Measurements from ENCODE around the gene LALBA.
"Not testable (repeated sequence)": the region's sequence is repeated elsewhere in the genome, so short reads cannot be mapped to it uniquely, and the experiment has no call there.

LALBA gene

DNA sequence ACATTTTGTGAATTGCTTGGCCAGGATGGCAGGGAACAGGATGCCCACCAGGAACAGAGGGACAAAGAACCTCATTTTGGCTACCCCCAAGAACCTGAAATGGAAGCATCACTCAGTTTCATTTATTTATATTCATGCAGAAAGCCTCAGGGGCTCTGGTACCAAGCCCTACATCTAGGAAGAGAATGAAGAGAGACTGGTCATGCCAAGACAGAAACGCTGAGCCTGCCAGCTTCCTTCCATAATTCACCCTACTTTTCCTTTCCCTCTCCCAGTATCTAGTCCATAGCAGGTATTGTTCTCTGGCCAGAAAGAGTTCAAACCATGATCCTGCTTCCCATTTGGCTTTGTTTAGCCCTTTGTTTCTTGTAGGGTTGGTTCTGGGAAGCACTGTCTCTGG, at the start of gene LALBA:
Gene LALBA, minus strand, starts transcription at position 101 of the 400 bp plus-strand sequence. Its CDS starts 26 bp downstream, at position 75.
- DNase-seq (ENCODE audit: low spot score): no peak

DNA sequence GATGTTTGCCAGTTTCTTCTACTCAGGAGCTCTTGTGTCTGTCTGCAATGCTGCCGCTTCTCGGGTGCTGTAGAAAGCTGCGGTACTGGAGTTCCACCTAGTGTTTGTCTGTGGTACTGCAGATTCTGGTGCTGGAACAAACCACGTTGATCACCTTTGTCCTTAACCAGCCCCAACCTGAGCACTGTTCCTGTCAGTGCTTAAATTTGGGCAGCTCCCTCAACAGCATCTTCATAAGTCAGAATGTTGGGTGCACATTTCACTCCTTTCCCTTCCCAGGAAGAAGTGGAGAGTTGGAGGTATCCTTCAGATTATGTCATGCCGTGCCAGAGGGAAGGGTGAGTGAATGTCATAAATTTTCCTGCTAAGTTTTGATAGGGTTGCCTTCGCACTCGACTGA, 48.7 kb upstream of the LALBA start:
- DNase-seq (ENCODE audit: low spot score): peak; percentile 75

DNA sequence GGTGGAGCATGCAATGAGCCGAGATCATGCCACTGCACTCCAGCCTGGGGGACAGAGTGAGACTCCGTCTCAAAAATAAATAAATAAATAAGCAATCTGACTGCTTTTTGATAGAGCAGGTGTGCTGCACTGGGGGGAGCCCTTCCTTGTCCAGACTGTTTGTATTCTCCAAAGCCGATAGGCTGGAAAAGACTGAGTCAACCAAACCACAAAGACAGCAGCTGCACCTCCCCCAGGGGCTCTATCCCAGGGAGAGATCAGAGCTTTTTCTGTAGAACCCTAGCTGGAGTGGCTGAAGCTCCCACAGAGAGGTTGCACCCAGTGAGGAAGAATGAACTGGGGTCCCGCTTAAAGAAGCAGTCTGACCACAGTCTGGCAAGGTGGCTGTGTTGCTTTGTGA, 45.8 kb upstream of the LALBA start:
- peak; percentile 49 for DNase-seq (ENCODE audit: low spot score)

DNA sequence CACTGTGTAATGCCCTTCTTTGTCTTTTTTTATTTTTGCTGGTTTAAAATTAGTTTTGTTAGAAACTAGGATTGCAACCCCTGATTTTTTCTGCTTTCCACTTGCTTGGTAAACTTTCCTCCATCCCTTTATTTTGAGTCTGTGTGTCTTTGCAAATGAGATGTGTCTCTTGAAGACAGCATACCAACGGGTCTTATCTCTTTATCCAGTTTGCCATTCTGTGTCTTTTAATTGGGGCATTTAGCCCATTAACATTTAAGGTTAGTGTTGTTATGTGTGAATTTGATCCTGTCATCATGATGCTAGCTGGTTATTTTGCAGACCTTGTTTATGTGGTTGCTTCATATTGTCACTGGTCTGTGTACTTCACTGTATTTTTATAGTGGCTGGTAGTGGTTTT, 43.5 kb upstream of the LALBA start:
- DNase-seq (ENCODE audit: low spot score): no peak

DNA sequence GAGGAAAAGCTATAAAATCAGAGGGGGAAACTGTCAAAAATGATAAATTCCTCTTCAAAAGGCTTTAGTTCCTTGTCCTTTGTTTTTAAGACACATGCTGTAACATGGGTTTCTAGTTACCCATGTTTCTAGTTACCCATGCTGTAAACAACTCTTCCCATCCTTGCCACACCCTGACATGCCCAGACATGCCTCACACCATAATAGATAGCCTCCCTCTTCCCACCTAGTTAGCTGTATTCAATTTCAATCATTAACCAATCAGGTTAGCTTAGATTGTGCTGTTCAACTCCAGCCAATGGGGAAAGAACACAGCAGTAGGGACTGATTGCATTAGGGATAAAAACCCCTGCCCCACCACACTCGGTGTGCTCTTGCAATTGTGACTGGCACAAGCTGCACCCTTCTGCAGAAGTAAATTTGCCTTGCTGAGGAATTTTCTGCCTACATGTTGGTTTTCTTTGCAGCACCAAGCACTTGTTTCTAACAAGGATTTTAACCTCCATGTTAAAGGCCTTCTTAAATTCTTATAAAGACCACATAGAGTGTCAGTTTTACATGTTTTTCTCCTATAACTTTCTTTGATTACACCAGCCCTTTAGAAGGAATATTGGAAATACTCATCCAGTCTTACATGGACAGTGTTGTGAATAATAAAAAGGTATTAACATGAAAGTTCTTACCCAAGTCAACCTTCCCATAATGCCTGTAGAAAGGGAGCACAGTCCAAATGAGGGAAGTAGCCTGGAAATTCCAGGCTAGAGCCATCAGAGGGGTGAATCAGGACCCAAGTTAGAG, 32.5 kb upstream of the LALBA start:
- DNase-seq (ENCODE audit: low spot score): peak; percentile 6

DNA sequence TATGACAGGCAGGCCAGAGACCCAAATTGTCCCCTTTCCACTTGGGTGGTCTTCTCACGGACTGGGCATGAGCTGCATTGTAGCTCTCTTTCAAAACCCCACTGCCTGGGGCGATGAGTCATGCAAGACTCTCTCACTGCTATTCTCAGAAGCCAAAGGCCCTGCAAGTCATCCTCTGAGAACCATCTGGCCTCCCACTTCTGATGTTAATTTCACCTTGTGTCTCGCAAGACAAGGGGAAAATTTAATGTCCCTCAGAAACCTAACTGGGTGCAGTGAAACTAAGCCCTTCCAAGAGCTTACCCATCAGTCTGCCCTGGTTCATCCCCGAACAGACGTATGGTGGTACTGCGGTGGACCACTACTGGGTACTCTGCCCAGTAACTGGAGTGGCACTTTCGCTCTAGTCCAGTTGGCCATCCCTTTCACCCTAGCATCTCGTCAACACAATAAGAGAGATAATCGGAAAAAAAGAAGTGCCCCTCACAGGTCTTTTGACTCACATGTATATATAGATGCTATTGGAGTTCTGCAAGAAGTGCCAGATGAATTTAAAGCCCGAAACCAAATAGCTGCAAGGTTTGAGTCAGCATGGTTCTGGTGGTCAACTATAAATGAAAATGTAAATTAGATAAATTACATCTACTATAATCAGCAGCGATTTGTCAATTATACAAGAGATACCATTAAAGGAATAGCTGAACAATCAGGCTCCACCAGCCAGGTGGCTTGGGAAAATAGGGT, 31.3 kb upstream of the LALBA start:
- DNase-seq (ENCODE audit: low spot score): peak; percentile 9

DNA sequence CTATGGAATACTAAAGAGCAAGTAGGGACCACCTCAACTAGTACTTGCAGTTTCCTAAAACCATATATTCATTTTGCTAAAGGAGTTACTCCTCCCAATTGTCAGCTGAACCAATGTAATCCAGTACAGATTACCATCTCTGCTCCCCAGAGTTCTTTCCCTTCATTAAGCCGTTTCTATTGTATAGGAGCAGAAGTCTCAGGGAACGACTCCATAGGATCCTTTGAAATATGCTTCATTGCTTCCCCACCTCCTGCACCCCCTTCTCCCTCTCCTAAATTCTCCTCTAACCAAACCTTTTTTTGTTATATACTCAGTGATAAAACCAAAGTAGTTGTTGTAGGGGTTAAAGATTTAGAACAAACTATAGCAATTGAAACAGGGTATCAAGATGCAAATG, 30.7 kb upstream of the LALBA start:
- no peak for DNase-seq (ENCODE audit: low spot score)

DNA sequence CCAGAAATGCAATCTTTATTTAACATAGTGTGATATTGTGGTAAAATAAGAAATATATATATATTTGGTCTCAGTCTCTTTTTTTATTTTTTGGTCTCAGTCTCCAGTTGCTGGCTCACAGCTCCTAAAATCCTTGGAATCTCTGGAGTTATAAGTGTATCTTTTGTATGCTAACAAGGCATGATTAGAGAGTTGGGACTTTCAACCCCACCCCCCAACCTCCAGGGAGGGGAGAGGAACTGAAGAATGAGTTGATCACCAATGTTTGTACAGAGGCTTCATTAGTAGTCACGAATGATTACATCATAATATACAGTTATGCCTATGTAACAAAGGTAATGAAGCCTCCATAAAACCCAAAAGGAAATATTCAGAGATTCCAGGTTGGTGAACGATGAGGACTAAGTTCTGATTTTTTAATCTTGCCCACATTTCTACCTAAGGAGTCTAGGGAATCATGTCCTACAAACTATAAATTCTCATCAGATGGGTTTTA, 22.8 kb upstream of the LALBA start:
- DNase-seq (ENCODE audit: low spot score): no peak

DNA sequence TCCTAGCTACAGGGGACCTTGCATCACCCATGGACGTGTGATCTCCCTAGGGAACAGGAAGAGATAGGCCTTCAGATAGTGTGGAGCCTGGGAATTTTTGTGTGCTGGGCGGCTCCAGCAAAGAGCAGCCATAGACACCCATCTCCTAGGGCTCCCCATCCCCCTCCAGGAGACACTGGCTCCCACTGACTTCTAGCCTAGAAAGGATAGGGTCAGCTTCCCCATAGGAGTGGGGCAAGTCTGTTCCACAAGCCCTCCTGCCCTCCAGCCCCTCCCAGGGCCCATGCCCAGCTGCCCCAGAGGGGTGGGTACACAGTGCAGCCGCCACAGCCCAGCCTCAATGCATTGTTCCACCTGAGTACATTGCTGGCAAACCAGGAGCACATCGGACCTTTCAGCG, 16.5 kb upstream of the LALBA start:
- DNase-seq (ENCODE audit: low spot score): no peak

DNA sequence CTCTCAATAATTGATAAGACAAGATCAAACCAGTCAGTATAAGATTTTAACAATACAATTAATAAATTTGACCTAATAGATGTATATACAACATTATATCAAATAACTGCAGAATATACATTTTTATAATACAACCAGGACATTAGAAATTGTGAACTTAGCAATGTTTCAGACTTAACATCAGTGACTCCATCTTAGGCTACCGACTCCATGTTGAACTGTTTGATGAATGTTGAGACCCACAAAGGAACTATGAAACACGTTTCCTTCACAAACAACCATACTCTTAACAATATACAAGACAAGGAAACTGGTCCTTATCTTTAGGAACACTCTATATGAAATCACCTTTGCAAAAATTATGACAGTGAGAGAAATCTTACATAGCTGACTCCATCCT, 13.9 kb upstream of the LALBA start:
- DNase-seq (ENCODE audit: low spot score): no peak

DNA sequence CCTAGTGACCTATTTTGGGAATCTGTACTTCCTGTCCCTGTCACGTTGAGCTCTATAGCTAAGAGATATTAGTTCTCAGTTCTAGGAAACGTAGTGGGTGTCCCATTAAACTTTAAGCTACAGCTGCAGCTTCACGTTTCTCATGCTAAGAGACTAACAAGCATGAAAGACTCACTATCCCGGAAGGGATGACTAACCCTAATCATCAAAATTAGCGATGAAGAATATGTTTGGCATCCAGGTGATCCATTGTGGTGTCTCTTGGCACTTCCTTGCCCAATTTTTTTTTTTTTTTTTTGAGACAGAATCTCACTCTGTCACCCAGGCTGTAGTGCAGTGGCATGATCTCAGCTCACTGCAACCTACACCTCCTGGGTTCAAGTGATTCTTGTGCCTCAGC, 11.0 kb upstream of the LALBA start:
- peak; percentile 80 for DNase-seq (ENCODE audit: low spot score)

DNA sequence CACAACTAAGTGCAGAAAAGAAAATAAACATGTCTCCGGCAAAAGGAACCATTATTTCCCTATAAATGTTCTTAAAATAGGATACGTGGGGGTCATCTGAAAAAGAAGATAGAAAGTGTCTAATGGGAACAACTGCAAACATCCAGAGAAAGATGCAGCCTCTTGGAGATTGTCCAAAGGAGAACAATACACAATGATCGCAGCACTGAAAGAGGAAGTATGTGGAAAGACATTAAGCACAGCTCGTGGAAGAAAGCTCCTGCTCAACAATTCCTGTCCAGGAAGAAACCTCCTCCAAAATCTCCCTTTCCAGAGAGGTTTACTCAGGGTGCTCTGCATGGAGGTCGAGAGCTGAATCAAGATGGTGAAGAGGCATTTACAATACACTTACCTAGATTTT, 2.5 kb upstream of the LALBA start:
- DNase-seq (ENCODE audit: low spot score): no peak

DNA sequence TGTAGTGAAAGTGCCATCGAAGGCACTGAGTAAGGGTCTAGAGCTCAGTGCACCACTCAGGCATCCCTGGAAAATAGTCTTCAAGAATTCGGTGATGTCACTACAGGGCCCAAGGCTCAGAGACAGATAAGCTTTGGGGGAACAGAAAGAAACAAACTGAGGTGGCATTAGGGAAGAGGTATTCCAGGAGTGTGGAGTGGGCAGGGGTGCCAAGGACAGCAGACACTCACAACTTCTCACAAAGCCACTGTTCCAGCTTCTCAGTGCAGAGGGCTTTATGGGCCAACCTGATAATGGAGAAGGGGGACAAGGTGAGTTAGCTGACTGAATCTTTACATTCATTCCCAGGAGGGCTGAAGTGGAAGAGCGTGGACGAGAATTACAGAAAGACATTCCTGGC, 2.1 kb downstream of the LALBA start:
- no peak for DNase-seq (ENCODE audit: low spot score)

DNA sequence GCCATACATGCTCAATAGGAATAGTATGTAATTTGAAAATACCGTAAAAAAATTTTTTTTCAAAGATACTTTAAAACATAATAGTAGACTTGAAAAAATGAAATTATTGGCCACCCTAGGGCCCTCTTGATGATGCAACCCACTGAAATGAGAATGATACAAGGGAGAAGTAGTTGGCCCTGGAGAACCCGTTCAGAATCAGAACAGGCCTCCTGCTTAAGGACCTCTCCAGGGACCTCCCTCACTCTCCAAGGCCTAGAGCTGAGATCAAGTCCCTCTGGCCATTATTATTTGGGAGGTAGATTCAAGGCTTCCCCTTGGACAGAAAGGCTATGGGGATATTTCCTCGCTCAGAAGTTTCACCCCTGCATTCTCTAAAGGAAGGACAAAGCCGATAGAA, 11.9 kb downstream of the LALBA start:
- DNase-seq (ENCODE audit: low spot score): no peak

DNA sequence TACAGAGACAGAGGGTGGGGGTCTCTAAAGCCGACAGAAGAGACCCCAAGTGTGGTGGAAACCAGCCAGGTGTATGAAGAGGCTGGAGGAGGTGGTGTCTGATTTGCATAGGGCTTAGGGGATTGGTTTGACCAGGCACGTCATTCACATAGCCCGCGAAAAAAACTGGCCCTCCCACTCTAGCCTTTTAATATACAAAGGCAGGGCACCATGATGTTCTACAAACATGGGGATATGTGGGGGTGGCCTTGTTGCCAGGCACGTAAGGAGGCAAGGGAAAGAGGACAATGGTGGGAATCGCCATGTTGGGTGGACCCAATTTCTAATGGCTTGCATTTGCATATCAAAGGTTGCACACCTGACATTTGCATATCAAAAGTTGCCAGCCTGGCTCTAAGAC, 13.2 kb downstream of the LALBA start:
- DNase-seq (ENCODE audit: low spot score): no peak

DNA sequence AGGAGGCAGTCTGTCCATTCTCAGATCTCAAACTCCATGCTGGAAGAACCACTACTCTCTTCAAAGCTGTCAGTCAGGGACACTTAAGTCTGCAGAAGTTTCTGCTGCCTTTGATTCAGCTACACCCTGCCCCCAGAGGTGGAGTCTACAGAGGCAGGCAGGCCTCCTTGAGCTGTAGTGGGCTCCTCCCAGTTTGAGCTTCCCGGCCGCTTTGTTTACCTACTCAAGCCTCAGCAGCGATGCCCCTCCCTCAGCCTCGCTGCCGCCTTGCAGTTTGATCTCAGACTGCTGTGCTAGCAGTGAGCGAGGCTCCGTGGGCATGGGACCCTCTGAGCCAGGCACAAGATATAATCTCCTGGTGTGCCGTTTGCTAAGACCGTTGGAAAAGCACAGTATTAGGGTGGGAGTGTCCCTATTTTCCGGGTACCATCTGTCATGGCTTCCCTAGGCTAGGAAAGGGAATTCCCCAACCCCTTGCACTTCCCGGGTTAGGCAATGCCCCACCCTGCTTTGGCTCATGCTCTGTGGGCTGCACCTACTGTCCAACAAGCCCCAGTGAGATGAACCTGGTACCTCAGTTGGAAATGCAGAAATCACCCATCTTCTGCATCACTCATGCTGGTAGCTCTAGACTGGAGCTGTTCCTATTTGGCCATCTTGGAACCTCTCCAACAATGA, 16.0 kb downstream of the LALBA start:
- DNase-seq (ENCODE audit: low spot score): not testable (repeated sequence)

DNA sequence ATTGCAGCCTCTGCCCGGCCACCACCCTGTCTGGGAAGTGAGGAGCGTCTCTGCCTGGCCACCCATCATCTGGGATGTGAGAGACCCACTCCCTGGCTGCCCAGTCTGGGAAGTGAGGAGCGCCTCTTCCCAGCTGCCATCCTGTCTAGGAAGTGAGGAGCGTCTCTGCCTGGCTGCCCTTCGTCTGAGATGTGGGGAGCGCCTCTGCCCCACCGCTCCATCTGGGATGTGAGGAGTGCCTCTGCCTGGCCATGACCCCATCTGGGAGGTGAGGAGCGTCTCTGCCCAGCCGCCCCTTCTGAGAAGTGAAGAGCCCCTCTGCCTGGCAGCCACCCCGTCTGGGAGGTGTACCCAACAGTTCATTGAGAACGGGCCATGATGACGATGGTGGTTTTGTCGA, 18.2 kb downstream of the LALBA start:
- not testable (repeated sequence) for DNase-seq (ENCODE audit: low spot score)

DNA sequence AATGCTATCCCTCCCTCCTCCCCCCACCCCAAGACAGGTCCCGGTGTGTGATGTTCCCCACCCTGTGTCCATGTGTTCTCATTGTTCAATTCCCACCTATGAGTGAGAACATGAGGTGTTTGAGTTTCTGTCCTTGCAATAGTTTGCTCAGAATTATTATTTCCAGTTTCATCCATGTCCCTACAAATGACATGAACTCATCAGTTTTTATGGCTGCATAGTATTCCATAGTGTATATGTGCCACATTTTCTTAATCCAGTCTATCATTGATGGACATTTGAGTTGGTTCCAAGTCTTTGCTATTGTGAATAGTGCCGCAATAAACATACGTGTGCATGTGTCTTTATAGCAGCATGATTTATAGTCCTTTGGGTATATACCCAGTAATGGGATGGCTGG, 22.8 kb downstream of the LALBA start:
- DNase-seq (ENCODE audit: low spot score): not testable (repeated sequence)

DNA sequence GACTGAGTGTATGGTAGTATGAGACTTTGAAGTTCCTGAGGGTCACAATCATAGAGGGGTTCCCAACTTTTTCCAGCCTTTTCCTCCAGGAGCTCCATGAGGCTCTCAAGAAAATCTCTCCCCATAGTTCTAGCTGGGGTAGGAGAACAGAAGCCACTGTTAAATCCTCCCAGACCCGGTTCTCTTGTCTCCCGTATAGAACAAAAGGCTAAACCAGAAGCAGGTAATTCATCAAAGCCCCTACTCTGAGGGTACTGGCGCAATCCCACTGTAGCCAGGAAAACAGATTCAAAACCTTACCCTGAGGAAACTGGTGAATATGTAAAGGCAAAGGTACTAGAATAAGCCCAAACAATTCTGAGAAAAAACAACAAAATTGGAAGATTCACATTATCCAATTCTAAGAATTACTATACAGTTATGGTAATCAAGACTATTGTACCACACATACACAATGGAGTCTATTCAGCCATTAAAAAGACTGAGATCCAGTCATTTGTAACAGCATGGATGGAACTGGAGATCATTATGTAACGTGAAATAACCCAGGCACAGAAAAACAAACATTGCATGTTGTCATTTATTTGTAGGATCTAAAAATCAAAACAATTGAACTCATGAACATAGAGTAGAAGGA, 23.9 kb downstream of the LALBA start:
- DNase-seq (ENCODE audit: low spot score): no peak

DNA sequence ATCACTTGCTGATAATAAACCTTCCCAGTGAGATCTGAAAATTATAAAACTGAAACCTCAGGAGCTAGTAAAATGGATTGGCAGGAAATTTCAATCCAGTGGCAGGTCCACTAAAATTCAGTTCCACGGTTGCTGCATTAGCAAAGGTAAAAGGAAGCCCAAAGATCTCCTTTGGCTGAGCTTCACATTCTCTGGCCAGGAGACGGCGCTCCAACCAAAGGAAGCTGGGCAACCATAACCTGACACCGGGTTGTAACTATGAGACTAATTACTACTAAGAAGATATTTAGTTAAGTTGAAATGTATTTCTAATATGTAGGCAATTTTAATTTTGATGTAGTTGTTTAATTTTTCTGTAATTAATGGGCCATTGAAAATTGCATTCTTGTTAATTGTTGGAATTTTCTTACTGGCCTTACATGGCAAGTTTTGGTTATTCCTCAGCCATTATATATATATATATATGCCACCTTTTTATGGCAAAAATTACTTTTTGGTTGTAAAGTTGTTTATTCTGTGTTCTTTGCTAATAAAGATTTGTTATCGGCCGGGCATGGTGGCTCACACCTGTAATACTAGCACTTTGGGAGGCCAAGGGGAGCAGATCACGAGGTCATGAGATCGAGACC, 27.4 kb downstream of the LALBA start:
- peak; percentile 44 for DNase-seq (ENCODE audit: low spot score)

DNA sequence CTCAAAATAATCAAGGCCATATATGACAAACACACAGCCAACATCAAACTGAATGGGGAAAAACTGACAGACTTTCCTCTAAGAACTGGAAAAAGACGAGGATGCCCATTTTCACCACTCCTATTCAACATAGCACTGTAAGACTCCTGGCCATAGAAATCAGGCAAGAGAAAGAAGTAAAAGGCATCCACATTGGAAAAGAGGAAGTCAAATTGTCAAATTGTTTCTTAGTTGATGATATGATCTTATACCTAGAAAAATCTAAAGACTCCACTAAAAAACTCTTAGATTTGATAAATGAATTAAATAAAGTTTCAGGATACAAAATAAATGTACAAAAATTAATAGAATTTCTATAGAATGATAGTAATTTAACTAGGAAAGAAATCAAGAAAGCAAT, 33.2 kb downstream of the LALBA start:
- no peak for DNase-seq (ENCODE audit: low spot score)

DNA sequence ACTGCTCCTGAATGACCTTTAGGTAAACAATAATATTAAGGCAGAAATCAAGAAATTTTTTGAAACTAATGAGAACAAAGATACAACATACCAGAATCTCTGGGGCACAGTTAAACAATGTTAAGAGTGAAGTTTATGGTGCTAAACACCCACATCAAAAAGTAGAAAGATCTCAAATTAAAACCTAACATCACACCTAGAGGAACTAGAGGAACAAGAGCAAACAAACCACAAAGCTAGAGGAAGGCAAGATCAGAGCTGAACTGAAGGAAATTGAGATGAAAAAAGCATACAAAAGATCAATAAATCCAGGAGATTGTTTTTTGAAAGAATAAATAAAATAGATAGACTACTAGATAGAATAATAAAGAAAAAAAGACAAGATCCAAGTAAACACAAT, 37.2 kb downstream of the LALBA start:
- DNase-seq (ENCODE audit: low spot score): no peak

All from kidney tubule cell (primary cell).